Thoracic aorta (tissue), 2 donors: ENCODE measurements around the gene CALHM3. TPM values are rescaled to one million over a fixed set of nuclear protein-coding genes. Genes with fewer than 3 reads are reported as not detected.
"Not testable (repeated sequence)": the region's sequence is repeated elsewhere in the genome, so short reads cannot be mapped to it uniquely, and the experiment has no call there.

ENCODE experiments used
- ATAC-seq: fragments of 150-250 bp; one replicate; pipeline ENCODE4 v1.8.0; 2017; ENCODE audit warnings: low read depth; ENCODE audit not compliant: insufficient number of reproducible peaks, low FRiP score
- DNase-seq: peaks from one replicate; pipeline ENCODE4 v3.0.0-alpha.2; 2020; ENCODE audit warnings: low spot score
- H3K27ac ChIP-seq, 2 donors: fragments of 200-600 bp; sonication (generic); 1 replicate in 1 of 2; 2 replicates in 1 of 2; pipeline ENCODE4 v1.5.1; 2016; ENCODE audit warnings: mild to moderate bottlenecking in 2 of 2, moderate library complexity in 2 of 2
- H3K27me3 ChIP-seq: fragments of 200-600 bp; sonication (generic); replicated peaks from 2 replicates; pipeline ENCODE4 v1.6.0; 2016; ENCODE audit warnings: mild to moderate bottlenecking; ENCODE audit not compliant: insufficient read depth
- H3K36me3 ChIP-seq: fragments of 200-600 bp; sonication (generic); one replicate; pipeline ENCODE4 v1.5.1; 2016
- H3K4me1 ChIP-seq, 2 donors: fragments of 200-600 bp; sonication (generic); 1 replicate in 1 of 2; 2 replicates in 1 of 2; pipeline versions ENCODE4 v1.5.1 to v1.6.0; 2016; ENCODE audit warnings: low read depth in 2 of 2, mild to moderate bottlenecking in 1 of 2; ENCODE audit not compliant: control insufficient read depth in 1 of 2
- H3K4me3 ChIP-seq: fragments of 200-600 bp; sonication (generic); 2 replicates; pipeline ENCODE4 v1.5.1; 2016; ENCODE audit warnings: mild to moderate bottlenecking
- H3K9me3 ChIP-seq: fragments of 200-600 bp; sonication (generic); 2 replicates; pipeline ENCODE4 v1.5.1; 2016
- total RNA-seq, 2 donors: library from RNA; depleted of rRNA; stranded (reverse); fragments of >200 nt; gene quantifications; one replicate each; pipeline versions ENCODE4 v1.1.0 to v1.2.3, GENCODE V29; 2016
- TF ChIP-seq, protein P1 (sequence below): fragments of 200-600 bp; sonication (generic); IDR thresholded peaks from one replicate; pipeline ENCODE4 v1.5.1; 2019; ENCODE audit warnings: antibody characterized with exemption

The CALHM3 gene, protein sequence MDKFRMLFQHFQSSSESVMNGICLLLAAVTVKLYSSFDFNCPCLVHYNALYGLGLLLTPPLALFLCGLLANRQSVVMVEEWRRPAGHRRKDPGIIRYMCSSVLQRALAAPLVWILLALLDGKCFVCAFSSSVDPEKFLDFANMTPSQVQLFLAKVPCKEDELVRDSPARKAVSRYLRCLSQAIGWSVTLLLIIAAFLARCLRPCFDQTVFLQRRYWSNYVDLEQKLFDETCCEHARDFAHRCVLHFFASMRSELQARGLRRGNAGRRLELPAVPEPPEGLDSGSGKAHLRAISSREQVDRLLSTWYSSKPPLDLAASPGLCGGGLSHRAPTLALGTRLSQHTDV
- not detected for total RNA-seq

DNA sequence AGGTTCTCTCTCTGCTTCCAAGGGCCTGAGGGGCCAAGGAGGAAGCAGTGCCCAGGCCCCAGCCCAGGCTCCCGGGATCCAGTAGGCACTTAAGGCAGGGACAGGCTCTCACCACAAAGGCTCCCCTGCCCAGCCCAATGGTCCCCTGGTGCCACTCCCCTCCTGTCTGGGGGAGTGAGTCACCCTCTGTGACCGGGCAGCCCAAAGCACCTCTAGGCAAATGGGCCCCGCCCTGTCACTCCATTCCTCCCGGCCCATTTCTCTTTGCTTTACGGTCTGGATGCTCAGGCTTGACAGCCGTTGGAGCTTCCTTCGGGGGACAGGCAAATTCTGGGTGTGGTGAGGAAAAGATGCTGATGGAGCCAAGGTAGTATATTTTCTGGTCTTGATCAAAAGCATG lies at the start of gene CALHM3:
Gene CALHM3, minus strand, starts transcription at position 106 of the 400 bp plus-strand sequence. CDS start 208 bp downstream, outside the sequence.
- no peaks in the 10 kb centered on the region for H3K27me3 ChIP-seq
- no peaks in the 10 kb centered on the region for H3K9me3 ChIP-seq
- ATAC-seq, result no peak
- H3K36me3 ChIP-seq, result no peaks in the 10 kb centered on the region
- DNase-seq, result no peak
- H3K4me3 ChIP-seq, result no peak within 1 kb of the TSS
- TF ChIP-seq, protein P1, sequence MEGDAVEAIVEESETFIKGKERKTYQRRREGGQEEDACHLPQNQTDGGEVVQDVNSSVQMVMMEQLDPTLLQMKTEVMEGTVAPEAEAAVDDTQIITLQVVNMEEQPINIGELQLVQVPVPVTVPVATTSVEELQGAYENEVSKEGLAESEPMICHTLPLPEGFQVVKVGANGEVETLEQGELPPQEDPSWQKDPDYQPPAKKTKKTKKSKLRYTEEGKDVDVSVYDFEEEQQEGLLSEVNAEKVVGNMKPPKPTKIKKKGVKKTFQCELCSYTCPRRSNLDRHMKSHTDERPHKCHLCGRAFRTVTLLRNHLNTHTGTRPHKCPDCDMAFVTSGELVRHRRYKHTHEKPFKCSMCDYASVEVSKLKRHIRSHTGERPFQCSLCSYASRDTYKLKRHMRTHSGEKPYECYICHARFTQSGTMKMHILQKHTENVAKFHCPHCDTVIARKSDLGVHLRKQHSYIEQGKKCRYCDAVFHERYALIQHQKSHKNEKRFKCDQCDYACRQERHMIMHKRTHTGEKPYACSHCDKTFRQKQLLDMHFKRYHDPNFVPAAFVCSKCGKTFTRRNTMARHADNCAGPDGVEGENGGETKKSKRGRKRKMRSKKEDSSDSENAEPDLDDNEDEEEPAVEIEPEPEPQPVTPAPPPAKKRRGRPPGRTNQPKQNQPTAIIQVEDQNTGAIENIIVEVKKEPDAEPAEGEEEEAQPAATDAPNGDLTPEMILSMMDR, result no peak
- H3K4me1 ChIP-seq, result no peaks in the 10 kb centered on the region
- H3K27ac ChIP-seq, result no peak within 1 kb of the TSS

DNA sequence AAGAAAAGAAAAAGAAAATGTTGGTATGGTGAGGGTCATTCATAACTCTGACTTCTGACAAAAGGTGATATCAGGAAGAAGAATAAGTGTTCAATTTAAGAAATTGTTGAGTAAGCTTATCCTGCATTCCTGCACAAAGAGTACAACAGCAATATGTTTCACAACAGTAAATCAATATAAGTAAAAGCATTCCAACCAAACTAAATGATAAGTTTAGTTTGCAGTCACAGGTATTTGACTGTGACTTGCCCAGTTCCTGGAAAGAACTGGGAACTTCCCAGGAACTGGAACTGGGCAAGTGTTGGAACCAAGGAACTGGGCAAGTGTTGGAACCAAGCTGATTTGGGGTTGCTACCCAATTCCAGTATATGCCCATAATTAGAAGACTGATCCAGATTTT lies 49.5 kb upstream of the CALHM3 start:
- H3K4me3 ChIP-seq, result no peak overlapping the region

DNA sequence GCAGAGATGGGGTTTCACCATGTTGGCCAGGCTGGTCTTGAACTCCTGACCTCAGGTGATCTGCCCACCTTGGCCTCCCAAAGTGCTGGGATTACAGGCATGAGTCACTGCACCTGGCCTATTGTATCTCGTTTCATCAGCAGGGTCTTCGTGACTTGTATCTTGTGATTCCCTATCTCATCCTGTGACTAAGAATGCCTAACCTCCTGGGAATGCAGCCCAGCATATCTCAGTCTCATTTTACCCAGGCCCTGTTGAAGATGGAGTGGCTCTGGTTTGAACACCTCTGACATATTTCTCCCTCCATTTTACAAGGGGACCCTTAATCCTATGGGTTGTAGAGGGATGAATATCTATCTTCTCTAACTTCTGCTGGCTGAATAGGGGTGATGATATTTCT lies 48.4 kb upstream of the CALHM3 start:
- not testable (repeated sequence) for H3K36me3 ChIP-seq, H3K27ac ChIP-seq, H3K4me3 ChIP-seq, H3K4me1 ChIP-seq, ATAC-seq, H3K27me3 ChIP-seq, H3K9me3 ChIP-seq, DNase-seq

More for the DNA sequence above, 49.5 kb upstream of the CALHM3 start:
- Histone ChIP-seq H3K4me1 (no peaks in the 10 kb centered on the region), H3K27ac (no peak overlapping the region), H3K27me3 (no peaks in the 10 kb centered on the region), H3K36me3 (no peaks in the 10 kb centered on the region), H3K9me3 (no peaks in the 10 kb centered on the region)
- no peak for DNase-seq
- ATAC-seq, result no peak
- TF ChIP-seq, protein P1, result no peak

DNA sequence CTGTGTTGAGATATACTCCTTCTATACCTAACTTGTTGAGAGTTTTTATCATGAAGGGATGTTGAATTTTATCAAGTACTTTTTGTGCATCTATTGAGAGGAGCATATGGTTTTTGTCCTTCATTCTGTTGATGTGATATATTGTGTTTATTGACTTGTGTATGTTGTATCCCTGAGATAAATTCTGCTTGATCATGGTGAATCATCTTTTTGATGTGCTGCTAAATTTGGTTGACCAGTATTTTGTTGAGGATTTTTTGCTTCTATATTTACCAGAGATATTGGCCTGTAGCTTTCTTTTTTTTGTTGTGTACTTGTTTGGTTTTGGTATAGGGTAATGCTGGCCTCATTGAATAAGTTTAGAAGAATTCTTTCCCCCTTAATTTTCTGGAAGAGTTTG lies 46.9 kb upstream of the CALHM3 start:
- no peaks in the 10 kb centered on the region for H3K4me1 ChIP-seq
- H3K27ac ChIP-seq, result no peak overlapping the region
- H3K4me3 ChIP-seq, result no peak overlapping the region
- TF ChIP-seq, protein P1, result no peak
- H3K36me3 ChIP-seq, result no peaks in the 10 kb centered on the region
- DNase-seq (no peak), ATAC-seq (no peak)
- no peaks in the 10 kb centered on the region for H3K27me3 ChIP-seq
- H3K9me3 ChIP-seq, result no peaks in the 10 kb centered on the region

DNA sequence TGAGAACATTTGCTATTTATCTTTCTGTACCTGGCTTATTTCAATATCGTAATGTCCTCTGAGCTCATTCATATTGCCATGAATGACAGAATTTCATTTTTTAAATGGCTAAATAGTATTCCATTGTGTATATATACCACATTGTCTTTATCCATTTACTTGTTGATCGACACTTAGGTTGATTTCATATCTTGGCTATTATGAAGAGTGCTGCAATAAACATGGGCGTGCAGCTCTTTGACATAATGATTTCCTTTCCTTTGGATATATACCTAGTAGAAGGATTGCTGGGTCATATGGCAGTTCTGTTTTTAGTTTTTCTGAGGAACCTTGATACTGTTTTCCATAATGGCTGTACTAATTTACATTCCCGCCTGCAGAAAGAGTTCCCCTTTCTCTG lies 44.6 kb upstream of the CALHM3 start:
- Histone ChIP-seq H3K4me1 (no peaks in the 10 kb centered on the region), H3K27ac (no peak overlapping the region), H3K9me3 (no peaks in the 10 kb centered on the region), H3K4me3 (no peak overlapping the region), H3K27me3 (no peaks in the 10 kb centered on the region), H3K36me3 (no peaks in the 10 kb centered on the region)
- TF ChIP-seq, protein P1, result no peak
- ATAC-seq (no peak), DNase-seq (no peak)

DNA sequence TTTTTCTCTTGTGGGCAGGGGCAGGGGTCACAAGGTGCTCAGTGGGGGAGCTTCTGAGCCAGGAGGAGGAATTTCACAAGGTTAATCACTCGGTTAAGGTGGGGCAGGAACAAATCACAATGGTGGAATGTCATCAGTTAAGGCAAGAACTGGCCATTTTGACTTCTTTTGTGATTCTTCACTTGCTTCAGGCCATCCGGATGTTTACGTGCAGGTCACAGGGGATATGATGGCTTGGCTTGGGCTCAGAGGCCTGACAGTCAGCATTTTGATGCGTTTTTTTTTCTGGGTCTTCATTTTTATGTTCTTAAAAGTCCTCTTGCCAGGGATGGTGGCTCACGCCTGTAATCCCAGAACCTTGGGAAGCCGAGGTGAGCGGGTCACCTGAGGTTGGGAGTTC lies 43.0 kb upstream of the CALHM3 start:
- not testable (repeated sequence) for ATAC-seq, H3K27ac ChIP-seq, H3K9me3 ChIP-seq, H3K4me1 ChIP-seq, DNase-seq, H3K4me3 ChIP-seq, H3K36me3 ChIP-seq, H3K27me3 ChIP-seq
